Measurements from ENCODE around the gene SPDYE16. TPM values are rescaled to one million over a fixed set of nuclear protein-coding genes. Genes with fewer than 3 reads are reported as not detected.
"Not testable (repeated sequence)": the region's sequence is repeated elsewhere in the genome, so short reads cannot be mapped to it uniquely, and the experiment has no call there.

The SPDYE16 gene
- under 1 TPM; 0.30 to 0.58 TPM for total RNA-seq

GRCh38 chr7:76543197-76543596 is at the start of gene SPDYE16:
Gene SPDYE16, minus strand, starts transcription at chr7:76543297. Its CDS starts 1,838 bp downstream, at chr7:76541459.
- H3K27me3 Mint-ChIP-seq; CTCF ChIA-PET; H3K4me1 Mint-ChIP-seq; H3K9me3 Mint-ChIP-seq; H3K4me3 Mint-ChIP-seq; POLR2A ChIA-PET; H3K36me3 Mint-ChIP-seq (ENCODE audit: low read depth); DNase-seq; H3K27ac Mint-ChIP-seq: not testable (repeated sequence)

GRCh38 chr7:76592694-76593093 is 49.6 kb upstream of the SPDYE16 start:
- DNase-seq, H3K27me3 Mint-ChIP-seq, H3K9me3 Mint-ChIP-seq, H3K27ac Mint-ChIP-seq, H3K4me3 Mint-ChIP-seq, POLR2A ChIA-PET, CTCF ChIA-PET: not testable (repeated sequence)
- peaks cover 16% of the 10 kb centered on the region for H3K36me3 Mint-ChIP-seq (ENCODE audit: low read depth)
- H3K4me1 Mint-ChIP-seq: peaks cover 32% of the 10 kb centered on the region

- CTCF ChIA-PET, H3K27ac Mint-ChIP-seq, H3K4me3 Mint-ChIP-seq, H3K27me3 Mint-ChIP-seq, DNase-seq, POLR2A ChIA-PET, H3K9me3 Mint-ChIP-seq: not testable (repeated sequence)
- Mint-ChIP-seq H3K4me1 (peaks cover 31% of the 10 kb centered on the region), H3K36me3 (ENCODE audit: low read depth) (peaks cover 17% of the 10 kb centered on the region)
Observed at GRCh38 chr7:76591602-76592304, 48.7 kb upstream of the SPDYE16 start.

- H3K9me3 Mint-ChIP-seq, CTCF ChIA-PET, POLR2A ChIA-PET, H3K4me3 Mint-ChIP-seq, DNase-seq, H3K27ac Mint-ChIP-seq, H3K27me3 Mint-ChIP-seq: not testable (repeated sequence)
- H3K36me3 Mint-ChIP-seq (ENCODE audit: low read depth): peaks cover 17% of the 10 kb centered on the region
- peaks cover 29% of the 10 kb centered on the region for H3K4me1 Mint-ChIP-seq
Observed at GRCh38 chr7:76591033-76591432, 47.9 kb upstream of the SPDYE16 start.

- not testable (repeated sequence) for DNase-seq
Observed at GRCh38 chr7:76588586-76588985, 45.5 kb upstream of the SPDYE16 start.

GRCh38 chr7:76586585-76587315 is 43.7 kb upstream of the SPDYE16 start:
- POLR2A ChIA-PET, H3K27ac Mint-ChIP-seq: not testable (repeated sequence)

More at GRCh38 chr7:76588586-76588985, 45.5 kb upstream of the SPDYE16 start:
- POLR2A ChIA-PET, CTCF ChIA-PET, H3K27me3 Mint-ChIP-seq, H3K9me3 Mint-ChIP-seq, H3K4me3 Mint-ChIP-seq: not testable (repeated sequence)
- Mint-ChIP-seq H3K27ac (peak overlapping the region; percentile 64), H3K36me3 (ENCODE audit: low read depth) (peaks cover 15% of the 10 kb centered on the region), H3K4me1 (peaks cover 31% of the 10 kb centered on the region)

GRCh38 chr7:76583636-76584281 is 40.7 kb upstream of the SPDYE16 start:
- H3K36me3 Mint-ChIP-seq (ENCODE audit: low read depth); DNase-seq; H3K27me3 Mint-ChIP-seq; POLR2A ChIA-PET; H3K9me3 Mint-ChIP-seq; CTCF ChIA-PET: not testable (repeated sequence)
- H3K4me1 Mint-ChIP-seq: peaks cover 42% of the 10 kb centered on the region
- peak overlapping the region; percentile 1 for H3K4me3 Mint-ChIP-seq
- peak overlapping the region; percentile 81 for H3K27ac Mint-ChIP-seq

More at GRCh38 chr7:76586585-76587315, 43.7 kb upstream of the SPDYE16 start:
- H3K36me3 Mint-ChIP-seq (ENCODE audit: low read depth); H3K27me3 Mint-ChIP-seq; DNase-seq; CTCF ChIA-PET; H3K9me3 Mint-ChIP-seq; H3K4me3 Mint-ChIP-seq: not testable (repeated sequence)
- peaks cover 42% of the 10 kb centered on the region for H3K4me1 Mint-ChIP-seq

- H3K36me3 Mint-ChIP-seq (ENCODE audit: low read depth); CTCF ChIA-PET; DNase-seq; POLR2A ChIA-PET; H3K27me3 Mint-ChIP-seq; H3K9me3 Mint-ChIP-seq: not testable (repeated sequence)
- Mint-ChIP-seq H3K4me3 (peak overlapping the region; percentile 1), H3K4me1 (peaks cover 37% of the 10 kb centered on the region), H3K27ac (peak overlapping the region; percentile 81)
Observed at GRCh38 chr7:76582848-76583631, 39.9 kb upstream of the SPDYE16 start.

GRCh38 chr7:76575919-76576655 is 33.0 kb upstream of the SPDYE16 start:
- H3K4me3 Mint-ChIP-seq, H3K4me1 Mint-ChIP-seq, CTCF ChIA-PET, POLR2A ChIA-PET, DNase-seq, H3K27me3 Mint-ChIP-seq, H3K27ac Mint-ChIP-seq, H3K9me3 Mint-ChIP-seq: not testable (repeated sequence)
- H3K36me3 Mint-ChIP-seq (ENCODE audit: low read depth): peaks cover 16% of the 10 kb centered on the region

GRCh38 chr7:76575431-76575830 is 32.3 kb upstream of the SPDYE16 start:
- DNase-seq, H3K4me3 Mint-ChIP-seq, H3K4me1 Mint-ChIP-seq, H3K27me3 Mint-ChIP-seq, H3K27ac Mint-ChIP-seq, POLR2A ChIA-PET, H3K9me3 Mint-ChIP-seq, CTCF ChIA-PET: not testable (repeated sequence)
- peaks cover 16% of the 10 kb centered on the region for H3K36me3 Mint-ChIP-seq (ENCODE audit: low read depth)

- DNase-seq, H3K4me1 Mint-ChIP-seq, H3K27ac Mint-ChIP-seq, CTCF ChIA-PET, H3K4me3 Mint-ChIP-seq, POLR2A ChIA-PET, H3K9me3 Mint-ChIP-seq, H3K27me3 Mint-ChIP-seq: not testable (repeated sequence)
- H3K36me3 Mint-ChIP-seq (ENCODE audit: low read depth): peaks cover 20% of the 10 kb centered on the region
Observed at GRCh38 chr7:76572296-76572695, 29.2 kb upstream of the SPDYE16 start.

GRCh38 chr7:76570324-76570775 is 27.3 kb upstream of the SPDYE16 start:
- POLR2A ChIA-PET, H3K9me3 Mint-ChIP-seq, H3K4me1 Mint-ChIP-seq, H3K27me3 Mint-ChIP-seq, H3K4me3 Mint-ChIP-seq, H3K27ac Mint-ChIP-seq, CTCF ChIA-PET, DNase-seq: not testable (repeated sequence)
- peaks cover 30% of the 10 kb centered on the region for H3K36me3 Mint-ChIP-seq (ENCODE audit: low read depth)

Data from activated CD4-positive, alpha-beta T cell treated with anti-CD3 and anti-CD28 coated beads, Interleukin-2, amount 10 ng/mL, durations not matched to agents 7 days and 5 days (primary cell).